GM19023 (cell line): ENCODE data around the gene RUFY3.
"Not testable (repeated sequence)": the region's sequence is repeated elsewhere in the genome, so short reads cannot be mapped to it uniquely, and the experiment has no call there.

Experiments
- ATAC-seq: cut with Tn5 transposase; IDR thresholded peaks from one replicate; pipeline ENCODE4 v1.9.1; 2021; ENCODE audit warnings: mild to moderate bottlenecking, moderate library complexity; ENCODE audit not compliant: unreplicated experiment

The RUFY3 gene

DNA sequence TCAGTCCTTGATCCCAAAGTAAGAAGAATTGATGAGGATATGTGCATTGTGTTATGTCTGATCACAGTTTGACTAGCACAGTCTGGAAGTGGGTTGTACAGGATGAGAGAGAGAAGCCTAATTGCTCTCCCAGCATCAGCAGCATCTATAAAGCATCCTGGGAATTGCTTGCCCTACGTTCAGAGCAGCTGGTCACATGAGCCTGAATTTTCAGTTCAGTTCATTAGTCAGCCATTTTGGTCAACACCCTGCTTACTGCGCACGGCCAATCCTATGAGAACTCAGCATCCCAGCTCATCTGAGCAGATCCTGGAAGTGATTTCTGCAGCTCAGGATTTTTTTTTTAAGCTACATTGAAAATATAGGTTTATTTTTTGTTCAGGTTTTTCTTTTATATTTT is at the start of gene RUFY3:
RUFY3 (plus strand) TSS at position 218 of the 400 bp plus-strand sequence. CDS start 610 bp downstream, outside the sequence.
- ATAC-seq: no peak

DNA sequence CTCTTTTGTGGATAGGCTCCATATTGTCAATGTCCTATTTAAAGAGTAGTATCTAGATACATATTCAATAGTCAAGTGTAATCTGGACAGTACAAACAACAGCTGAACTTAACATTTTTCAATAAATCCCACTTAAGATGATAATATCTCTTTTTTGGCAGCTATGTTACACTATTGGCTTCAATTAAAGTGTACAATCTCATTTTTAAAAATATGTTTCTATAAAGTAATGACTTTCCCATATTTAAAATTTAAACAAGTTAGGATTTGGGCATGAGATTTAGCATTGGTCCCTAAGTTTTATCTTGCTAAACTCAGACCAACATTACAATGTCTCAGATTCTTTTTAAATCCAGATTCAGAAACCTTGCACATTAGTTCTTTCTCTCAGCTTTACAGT is 47.6 kb upstream of the RUFY3 start:
- no peak for ATAC-seq

GRCh38 chr4:70674731-70675130 is 47.0 kb upstream of the RUFY3 start:
- no peak for ATAC-seq

DNA sequence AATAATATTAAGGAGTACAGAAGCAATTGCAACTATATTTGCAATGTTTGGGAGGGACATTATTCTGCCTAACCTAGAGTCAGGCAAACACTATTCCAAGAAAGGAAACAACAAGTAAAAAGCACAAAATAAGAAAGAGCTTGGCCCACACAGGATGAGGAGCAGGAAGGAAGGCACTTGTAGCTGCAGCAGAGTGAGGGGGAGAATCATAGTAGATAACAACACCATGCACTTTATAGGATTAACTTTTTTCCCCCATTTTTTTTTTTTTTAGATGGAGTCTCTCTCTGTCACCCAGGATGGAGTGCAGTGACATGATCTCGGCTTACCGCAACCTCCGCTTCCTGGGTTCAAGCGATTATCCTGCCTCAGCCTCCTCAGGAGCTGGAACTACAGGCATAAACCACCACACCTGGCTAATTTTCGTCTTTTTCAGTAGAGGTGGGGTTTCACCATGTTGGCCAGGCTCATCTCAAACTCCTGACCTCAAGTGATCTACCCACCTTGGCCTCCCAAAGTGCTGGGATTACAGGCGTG is 45.1 kb upstream of the RUFY3 start:
- no peak for ATAC-seq

DNA sequence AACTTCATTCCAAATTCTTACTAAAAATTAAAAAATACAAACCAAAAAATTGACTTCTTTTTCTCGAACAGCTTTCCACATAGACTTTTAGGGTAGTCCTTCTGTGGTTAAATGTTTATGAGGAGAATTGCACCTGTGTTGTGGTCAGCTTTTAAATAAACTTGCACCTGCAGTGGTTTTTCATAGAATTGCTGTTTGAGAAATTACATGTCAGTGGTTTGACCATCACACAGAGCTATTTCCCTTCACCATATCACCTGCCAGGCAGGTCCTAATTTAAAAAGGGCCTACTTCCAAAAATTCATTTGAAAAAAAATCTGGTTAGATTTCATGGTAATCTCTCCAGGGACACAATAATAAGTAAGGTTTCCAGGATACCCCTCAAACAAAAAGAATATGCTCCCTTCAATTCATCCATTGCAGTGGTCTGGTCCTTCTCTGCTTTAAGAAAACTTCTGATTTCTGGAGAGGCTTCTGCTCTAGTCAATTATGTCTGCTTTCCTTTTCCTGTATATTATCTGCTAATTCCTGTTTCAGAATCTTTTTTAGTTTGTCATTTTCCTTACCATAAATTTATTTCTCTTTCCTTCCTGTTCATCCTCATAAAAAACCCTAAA is 43.3 kb upstream of the RUFY3 start:
- peak; percentile 75 for ATAC-seq

DNA sequence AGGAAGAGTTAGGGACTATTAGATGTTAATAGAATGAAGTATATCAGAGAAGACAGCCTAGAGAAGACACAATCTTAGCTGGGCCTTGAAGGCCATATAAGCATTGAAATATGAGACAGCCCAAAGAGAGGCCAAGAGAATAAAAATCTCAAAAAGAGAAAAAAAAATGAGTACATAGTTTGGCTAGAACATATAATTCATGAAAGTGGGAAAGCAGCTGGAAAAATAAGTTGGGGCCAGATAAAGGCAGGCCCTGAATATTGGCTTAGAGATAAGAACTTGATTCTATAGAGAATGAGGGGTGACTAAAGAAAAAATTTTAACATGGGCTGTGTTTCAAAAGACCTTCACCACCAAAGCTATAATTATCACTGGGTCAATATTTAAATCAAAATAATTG is 40.8 kb upstream of the RUFY3 start:
- ATAC-seq: no peak

DNA sequence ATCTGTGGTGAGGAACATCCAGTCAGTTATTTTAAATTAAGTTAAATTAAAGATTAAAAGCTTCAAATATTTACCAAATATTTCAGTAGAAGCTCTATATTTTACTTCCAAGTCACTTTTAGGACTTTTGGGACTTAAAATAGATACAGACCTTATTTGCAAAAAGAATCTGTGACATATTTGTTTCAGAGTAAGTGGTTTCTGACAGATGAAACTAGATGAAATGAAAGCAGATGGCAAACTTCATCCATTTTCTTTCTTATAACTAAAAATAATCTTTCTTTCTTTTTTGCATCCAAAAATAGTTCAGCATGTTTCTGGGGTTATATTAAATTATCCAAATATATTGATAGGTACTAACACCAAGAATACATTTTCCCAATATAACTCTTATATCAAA is 40.1 kb upstream of the RUFY3 start:
- ATAC-seq: no peak

GRCh38 chr4:70682142-70682541 is 39.6 kb upstream of the RUFY3 start:
- ATAC-seq: not testable (repeated sequence)

DNA sequence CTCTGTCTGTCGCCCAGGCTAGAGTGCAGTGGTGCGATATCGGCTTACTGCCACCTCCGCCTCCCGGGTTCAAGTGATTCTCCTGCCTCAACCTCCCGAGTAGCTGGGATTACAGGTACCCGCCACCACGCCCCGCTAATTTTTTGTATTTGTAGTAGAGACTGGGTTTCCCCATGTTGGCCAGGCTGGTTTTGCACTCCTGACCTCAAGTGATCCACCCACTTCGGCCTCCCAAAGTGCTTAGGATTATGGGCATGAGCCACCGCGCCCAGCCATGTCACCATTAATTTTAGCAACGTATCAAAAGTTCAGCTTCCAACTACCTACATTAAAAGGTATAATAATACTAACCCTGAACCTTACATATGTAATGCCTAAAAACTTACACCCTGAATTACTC is 34.4 kb upstream of the RUFY3 start:
- no peak for ATAC-seq

GRCh38 chr4:70687821-70688794 is 33.7 kb upstream of the RUFY3 start, which contains the start of gene UTP3:
TSS of gene UTP3 (plus strand) at chr4:70688532. CDS start at chr4:70688678, 146 bp downstream.
- ATAC-seq: peak; percentile 94

GRCh38 chr4:70688795-70689231 is 33.0 kb upstream of the RUFY3 start:
- ATAC-seq: peak; percentile 3

- no peak for ATAC-seq
Measured at GRCh38 chr4:70691661-70692060, 30.1 kb upstream of the RUFY3 start.

DNA sequence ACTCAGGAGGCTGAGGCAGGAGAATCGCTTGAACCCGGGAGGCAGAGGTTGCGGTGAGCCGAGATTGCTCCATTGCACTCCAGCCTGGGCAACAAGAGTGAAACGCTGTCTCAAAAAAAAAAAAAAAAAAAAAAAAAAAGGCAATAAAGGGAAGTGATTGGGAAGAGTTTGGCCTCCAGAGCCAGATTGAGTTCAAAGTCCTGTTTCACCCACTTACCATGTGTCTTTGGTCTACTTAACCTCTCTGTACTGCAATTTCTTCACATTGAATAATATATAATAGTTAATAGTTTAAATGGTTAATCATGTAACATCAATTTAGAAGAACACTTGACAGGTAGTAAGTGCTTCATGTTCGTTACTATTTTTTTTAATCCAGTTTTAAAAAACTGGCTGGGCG is 27.1 kb upstream of the RUFY3 start:
- not testable (repeated sequence) for ATAC-seq

DNA sequence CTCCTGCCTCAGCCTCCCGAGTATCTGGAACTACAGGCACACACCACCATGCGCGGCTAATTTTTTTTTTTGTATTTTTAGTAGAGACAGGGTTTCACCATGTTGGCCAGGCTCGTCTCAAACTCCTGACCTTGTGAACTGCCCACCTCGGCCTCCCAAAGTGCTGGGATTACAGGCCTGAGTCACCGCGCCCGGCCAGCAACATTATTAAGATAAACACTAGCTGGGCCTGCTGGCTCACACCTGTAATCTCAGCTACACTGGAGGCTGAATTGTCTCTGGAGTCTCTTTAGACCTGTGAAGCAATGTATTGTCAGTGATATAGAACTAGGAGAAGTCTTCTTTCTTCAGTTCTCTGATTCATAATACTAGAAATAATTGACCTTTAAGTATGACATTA is 23.3 kb upstream of the RUFY3 start:
- ATAC-seq: not testable (repeated sequence)

DNA sequence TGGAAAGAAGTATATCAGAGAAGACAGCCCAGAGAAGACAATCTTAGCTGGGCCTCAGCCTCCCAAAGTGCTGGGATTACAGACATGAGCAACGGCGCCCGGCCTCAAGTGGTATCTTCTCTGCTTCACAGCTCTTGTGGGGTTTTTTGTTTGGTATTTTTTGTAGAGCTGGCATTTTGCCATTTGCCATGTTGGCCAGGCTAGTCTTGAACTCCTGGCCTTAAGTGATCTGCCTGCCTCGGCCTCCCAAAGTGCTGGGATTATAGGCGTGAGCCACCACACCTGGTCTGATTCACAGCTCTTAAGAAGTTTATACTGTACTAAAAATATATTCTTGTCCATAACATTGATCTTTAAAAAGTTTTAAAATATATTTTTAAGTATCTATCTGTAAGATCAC is 21.1 kb upstream of the RUFY3 start:
- no peak for ATAC-seq

GRCh38 chr4:70701271-70701670 is 20.5 kb upstream of the RUFY3 start:
- ATAC-seq: no peak

DNA sequence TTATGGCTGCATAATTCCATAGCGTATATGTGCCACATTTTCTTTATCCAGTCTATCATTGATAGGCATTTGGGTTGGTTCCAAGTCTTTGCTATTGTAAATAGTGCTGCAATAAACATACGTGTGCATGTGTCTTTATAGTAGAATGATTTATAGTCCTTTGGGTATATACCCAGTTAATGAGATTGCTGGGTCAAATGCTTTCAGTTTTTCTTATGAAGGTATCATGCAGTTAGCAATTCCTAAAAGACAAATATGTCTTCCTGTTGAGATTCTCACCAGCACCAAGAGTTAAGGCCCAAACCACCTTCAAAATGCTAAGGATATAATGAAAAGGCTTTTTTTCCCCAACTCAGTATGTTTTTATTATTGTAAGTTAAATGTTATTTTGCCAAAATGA is 19.2 kb upstream of the RUFY3 start:
- ATAC-seq: not testable (repeated sequence)

GRCh38 chr4:70703619-70704214 is 18.0 kb upstream of the RUFY3 start:
- ATAC-seq: no peak

DNA sequence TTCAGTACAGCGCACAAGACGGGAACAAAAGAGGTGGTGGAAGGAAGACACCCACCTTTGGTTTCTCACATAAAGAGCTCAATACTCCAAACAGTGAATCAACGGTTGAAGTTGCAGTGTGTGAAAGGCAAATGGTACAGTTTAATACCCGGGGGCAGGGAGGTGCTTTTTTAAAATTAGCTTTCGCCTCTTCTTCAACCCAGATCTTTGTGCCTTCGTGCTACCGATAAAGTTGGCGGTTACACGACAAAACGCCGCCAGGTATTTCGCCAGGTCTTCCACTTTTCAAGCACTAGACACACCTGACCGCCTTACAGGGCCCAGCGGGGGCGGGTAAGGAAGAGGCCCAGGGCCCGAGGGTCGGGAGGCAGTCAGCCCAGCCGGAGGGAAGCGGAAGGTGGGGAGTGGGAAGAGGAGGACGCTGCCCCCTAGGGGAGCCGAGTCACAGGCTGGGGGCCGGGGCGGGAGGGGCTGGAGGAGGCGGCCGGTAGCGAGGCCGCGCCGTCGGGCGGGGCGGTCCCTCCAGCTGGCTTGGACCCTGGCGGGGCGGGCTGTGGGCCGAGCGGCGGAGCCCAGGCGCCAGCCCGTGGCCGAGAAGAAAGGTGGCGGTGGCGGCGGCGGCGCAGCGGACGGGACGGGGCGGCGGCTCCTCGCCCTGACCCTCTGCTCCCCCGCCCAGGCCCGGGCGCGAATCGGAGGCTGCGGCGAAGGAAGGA is 17.4 kb upstream of the RUFY3 start:
- peak; percentile 70 for ATAC-seq

- ATAC-seq: peak; percentile 39
Measured at GRCh38 chr4:70704931-70705182, 16.9 kb upstream of the RUFY3 start.
